Stimulated activated CD8-positive, alpha-beta memory T cell treated with anti-CD3 and anti-CD28 coated beads, Interleukin-15, amount 100 ng/mL, for 24 hours (primary cell): ENCODE measurements around the gene ZSCAN31.
"Not testable (repeated sequence)": the region's sequence is repeated elsewhere in the genome, so short reads cannot be mapped to it uniquely, and the experiment has no call there.

ENCODE experiments used
- DNase-seq: peaks from one replicate; pipeline ENCODE4 v3.0.0-alpha.2; 2020; ENCODE audit warnings: low read depth

Gene ZSCAN31

DNA sequence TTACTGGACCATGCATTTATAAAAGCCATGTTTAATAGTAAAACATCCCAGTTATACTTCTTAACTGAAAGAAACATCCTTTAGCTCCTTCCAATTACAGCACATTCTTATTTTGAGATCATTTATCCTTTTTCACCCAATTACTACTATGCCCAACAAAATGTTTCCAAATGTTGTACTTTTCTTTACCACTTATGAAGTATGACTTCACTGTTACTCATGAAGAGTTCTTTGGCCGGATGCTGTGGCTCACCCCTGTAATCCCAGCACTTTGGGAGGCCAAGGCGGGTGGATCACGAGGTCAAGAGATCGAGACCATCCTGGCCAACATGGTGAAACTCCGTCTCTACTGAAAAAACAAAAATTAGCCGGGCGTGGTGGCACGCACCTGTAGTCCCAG is 18.1 kb downstream of the ZSCAN31 start:
- DNase-seq, result not testable (repeated sequence)

DNA sequence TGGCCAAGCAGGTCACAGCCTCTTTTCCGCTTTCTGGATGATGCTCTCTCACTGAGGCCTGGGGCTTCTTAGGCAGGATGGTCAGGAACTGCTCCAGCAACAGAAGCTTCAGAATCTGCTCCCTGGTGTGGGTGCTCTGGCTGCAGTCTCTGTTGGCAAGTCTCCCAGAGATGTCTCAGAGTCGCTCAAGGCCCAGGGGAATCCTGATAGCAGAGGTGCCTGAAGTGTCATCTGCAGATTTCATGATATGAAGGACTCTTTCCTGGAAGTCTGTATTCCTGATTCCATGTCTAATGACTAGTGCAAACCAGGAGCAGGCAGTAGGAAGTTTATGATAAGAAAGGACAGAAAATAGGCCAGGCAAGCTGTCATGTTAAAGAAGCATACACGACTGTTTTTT is 20.3 kb downstream of the ZSCAN31 start:
- DNase-seq, result no peak

DNA sequence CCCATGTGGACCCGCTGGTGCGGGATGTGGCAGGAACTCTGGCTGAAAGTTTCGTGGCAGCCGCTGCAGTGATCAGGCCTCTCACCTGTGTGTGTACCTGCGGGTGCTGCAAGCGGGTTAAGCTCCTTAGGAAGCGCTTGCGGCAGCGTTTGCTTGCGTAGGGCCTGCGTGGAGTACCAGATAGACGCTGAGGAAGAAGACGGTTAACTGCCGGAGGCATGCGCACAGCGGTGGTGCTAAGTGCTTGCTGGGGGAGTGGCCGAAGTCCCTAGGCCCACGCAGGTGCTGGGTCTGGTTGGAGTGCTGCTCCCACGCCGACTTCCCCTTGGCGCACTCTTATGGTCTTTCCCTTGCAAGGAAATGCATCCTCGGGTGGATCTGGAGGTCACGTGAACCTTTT is 23.0 kb downstream of the ZSCAN31 start:
- DNase-seq, result no peak

DNA sequence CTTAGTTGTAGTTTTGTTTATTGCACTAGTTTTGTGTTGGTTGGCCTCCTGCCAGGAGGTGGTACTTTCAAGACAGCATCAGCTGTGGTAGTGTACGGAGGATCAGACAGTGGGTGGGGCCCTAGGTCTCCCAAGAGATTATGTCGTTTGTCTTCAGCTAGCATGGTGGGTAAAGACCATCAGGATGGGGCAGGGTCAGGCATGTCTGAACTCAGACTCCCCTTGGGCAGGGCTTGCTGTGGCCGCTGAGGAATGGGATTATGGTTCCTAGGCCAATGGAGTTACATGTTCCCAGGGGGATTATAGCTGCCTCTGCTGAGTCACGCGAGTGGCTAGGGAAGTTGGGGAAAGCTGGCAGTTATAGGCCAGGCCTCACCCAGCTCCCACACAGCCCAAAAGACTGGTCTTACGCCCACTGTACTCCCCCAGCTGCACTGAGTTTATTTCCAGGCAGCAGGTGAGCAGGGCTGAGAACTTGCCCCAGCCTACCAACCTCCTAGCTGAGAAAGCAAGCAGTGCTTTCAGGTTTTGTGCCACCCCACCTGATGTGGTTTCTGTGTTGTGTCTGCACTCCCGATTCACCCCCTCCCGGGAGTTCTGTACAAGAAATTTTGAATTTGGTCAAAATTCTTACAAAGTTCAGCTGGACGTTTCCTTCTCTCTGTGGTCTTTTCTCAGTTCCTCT is 24.7 kb downstream of the ZSCAN31 start:
- no peak for DNase-seq

DNA sequence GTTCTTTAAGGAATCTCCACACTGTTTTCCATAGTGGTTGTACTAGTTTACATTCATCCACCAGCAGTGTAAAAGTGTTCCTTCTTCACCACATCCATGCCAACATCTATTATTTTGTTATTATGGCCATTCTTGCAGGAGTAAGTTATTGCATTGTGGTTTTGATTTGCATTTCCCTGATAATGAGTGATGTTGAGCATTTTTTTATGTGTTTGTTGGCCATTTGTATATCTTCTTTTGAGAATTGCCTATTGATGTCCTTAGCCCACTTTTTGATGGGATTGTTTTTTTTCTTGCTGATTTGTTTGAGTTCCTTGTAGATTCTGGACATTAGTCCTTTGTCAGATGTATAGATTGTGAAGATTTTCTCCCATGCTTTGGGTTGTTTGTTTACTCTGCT is 29.6 kb downstream of the ZSCAN31 start:
- DNase-seq, result not testable (repeated sequence)

DNA sequence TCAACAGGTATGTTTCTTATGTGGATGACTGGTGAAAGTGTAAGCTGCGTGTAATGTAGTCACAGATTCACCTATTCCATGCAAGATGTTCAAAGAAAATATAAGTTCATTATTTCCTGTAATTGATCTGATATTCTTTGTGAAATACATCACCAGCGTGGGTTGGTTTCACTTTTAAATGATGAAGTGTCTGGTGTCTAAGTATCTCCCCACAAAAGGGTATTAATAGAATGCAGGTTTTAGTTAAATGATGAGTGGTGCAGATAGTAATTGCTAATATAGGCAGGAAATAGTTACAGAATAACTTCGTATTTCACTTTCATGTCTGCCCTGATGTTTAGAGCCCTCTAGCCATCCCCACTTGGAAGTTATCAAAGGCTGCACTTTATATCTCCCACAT is 32.4 kb downstream of the ZSCAN31 start:
- no peak for DNase-seq

DNA sequence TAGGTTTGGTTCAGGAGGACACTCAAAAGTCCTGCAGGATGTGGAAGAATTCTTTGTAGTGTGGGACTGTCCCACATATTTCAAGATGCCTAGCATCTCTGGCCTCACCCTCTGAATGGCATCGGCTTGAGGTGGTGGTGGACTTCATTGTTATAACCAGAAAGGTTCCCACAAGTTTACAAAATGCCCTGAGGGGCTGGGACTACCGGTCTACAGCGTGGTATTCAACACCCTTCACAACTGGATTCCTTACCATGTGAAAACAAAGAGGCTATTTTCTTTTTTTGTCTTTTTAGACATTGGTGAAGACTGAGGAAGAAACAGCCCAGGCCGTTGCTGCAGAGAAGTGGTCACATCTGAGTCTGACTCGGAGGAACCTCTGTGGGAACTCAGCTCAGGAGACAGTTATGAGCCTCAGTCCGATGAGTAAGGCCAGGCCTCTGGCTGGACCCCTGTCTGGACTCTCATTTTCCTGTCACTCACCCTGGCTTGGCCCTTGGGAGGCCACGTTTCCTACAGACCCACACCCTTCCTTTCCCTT is 39.4 kb downstream of the ZSCAN31 start:
- no peak for DNase-seq

DNA sequence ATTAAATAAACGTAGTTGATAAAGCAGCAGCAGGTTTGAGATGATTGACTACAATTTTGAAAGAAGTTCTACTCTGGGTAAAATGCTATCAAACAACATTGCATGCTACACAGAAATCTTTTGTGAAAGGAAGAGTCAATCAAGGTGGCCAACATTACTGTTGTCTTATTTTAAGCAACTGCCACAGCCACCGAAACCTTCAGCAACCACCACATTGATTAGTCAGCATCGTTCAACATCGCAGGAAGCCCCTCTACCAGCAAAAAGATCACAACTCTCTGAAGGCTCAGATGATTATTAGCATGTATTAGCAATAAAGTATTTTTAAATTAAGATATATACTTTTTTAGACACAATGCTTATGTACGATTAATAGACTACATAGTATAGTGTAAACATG is 40.6 kb downstream of the ZSCAN31 start:
- DNase-seq, result no peak

DNA sequence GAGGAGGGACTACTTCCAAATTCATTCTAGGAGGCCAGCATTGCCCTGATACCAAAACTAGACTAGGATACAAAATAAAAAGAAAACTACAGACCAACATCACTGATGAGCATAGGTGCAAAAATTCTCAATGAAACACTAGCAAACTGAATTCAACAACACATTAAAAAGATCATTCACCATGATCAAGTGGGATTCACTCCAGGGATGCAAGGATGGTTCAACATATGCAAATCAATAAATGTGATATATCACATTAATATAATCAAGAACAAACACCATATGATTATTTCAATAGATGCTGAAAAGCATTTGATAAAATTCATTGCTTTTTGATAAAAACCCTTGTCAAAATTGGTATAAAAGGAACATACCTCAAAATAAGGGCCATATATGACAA is 44.4 kb downstream of the ZSCAN31 start:
- no peak for DNase-seq

DNA sequence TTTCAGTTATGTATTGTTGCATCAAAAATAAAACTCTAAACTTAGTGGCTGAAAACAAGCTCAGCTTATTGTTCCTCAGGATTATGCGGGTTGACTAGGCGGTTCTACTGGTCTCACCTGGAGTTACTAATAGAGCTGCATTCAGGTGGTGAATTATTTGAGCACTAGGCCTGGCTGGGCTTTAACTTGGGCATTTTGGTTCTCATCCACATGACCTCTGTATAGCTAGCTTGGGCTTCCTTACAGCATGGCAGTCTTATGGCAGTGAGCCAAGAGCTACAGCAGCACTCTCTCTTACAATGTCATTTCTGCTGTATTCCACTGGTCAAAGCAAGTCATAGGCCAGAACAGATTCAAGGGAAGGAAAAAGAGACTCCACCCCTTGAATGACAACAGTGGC is 53.0 kb downstream of the ZSCAN31 start:
- DNase-seq, result no peak

DNA sequence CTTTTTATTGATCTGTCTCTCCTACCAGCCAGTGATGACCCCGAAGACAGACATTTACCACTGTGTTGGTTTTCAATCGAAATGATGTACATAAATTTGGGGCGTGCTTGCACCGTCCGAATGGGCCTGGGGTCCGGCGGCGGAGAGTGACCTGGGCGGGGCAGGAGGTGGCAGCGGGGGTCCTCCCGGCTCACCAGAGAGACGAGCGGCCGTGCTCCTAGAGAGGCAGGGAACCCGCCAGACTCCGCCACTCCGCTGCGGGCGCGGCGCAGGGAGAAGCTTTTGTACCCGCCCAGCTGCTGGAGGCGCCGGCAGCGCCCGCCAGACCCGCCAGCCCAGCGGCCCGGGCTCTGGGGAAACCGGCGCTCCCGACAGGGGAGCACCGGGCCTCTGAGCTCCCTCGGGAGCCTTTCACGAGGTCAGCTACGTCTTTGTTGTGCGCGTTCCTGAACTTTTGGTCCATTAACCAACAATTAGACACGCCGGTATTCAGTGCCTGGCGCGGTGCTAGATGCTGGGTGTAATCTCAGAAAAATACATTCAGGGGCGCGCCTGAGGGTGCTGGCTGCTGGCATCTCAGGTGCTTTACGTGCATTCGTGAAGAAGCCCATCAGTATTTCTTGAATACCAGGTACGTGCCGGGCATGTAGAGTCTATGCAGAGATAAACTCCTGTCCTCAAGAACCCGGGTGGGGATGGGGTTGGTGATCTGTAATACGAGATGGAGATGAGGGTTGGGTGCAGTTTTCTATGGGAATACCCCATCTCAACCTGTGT is 54.5 kb downstream of the ZSCAN31 start, which contains the start of gene PGBD1:
PGBD1 (plus strand) TSS at position 285 of the 777 bp plus-strand sequence. CDS start 2,242 bp downstream, outside the sequence.
- DNase-seq, result peak; percentile 22

DNA sequence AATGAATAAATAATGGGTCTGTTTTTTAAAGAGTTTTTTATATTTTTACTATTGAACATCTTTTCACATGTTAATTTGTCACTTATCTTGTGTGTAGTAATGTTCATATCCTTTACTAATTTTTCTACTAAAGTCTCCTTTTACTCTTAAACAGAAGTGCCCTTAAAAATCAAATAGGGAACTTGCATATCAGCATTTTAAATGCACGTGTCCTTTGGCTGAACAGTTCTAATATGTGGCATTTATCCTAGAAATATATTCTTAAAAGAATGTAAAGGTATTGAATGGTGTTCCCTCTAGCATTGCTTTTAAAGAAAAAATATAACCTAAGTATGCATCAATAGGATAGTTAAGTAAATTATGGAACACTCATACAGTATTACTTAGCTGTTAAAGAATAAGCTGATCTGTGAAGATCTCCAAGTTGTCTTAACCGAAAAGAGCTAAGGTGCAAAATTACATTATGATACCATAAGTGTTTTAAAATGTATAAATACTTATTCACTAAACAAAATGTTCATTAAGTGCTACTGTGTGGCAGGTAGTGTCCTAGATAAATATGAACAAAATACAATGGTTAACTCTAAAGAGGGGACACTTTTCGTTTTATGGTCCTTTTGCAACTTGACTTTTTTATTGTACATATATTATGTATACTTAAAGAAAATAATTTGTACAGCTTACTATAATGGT is 55.2 kb downstream of the ZSCAN31 start:
- no peak for DNase-seq

DNA sequence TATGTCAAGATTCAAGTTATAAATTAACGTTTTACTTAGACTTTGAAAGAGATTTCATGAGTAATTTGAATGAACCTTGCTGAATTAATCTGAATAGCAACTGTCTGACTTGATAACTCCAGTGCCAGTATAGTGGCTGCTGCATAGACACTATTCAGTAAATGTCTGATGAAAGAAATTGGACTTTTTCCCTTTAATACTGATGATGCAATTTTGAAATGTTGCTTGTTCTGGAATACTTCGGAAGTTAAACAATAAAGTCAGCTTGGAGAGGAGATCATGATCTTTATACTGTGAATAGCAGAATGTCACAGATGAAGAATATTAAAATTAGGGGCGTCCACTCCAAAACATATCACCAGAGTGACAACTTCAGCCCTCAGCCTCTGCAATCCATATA is 58.2 kb downstream of the ZSCAN31 start:
- DNase-seq, result no peak

DNA sequence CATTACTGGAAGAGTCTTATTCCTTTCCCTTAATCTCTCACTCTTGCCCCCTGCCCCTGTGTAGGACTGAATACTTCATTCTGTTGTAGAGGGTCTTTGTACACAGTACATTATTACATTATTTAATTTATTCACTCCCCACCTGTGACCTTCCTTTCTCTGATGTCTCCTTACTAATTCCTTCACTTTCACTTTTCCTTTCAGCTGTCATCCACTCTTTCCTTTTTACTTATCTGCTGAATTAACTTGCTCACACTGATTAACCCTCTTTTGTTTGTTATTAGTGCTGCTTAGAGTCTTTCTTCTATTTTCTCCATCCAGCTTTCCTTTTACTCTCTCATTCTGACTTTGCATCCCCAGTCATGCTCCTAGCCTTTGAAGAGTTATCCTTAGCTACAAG is 61.1 kb downstream of the ZSCAN31 start:
- DNase-seq, result no peak
